ENCODE measurements around the gene SLC17A9. TPM values are rescaled to one million over a fixed set of nuclear protein-coding genes. Genes with fewer than 3 reads are reported as not detected.

Gene SLC17A9
- total and polyA plus RNA-seq, 2 experiments from 2014 or later: 32.0 to 39.3 TPM

DNA sequence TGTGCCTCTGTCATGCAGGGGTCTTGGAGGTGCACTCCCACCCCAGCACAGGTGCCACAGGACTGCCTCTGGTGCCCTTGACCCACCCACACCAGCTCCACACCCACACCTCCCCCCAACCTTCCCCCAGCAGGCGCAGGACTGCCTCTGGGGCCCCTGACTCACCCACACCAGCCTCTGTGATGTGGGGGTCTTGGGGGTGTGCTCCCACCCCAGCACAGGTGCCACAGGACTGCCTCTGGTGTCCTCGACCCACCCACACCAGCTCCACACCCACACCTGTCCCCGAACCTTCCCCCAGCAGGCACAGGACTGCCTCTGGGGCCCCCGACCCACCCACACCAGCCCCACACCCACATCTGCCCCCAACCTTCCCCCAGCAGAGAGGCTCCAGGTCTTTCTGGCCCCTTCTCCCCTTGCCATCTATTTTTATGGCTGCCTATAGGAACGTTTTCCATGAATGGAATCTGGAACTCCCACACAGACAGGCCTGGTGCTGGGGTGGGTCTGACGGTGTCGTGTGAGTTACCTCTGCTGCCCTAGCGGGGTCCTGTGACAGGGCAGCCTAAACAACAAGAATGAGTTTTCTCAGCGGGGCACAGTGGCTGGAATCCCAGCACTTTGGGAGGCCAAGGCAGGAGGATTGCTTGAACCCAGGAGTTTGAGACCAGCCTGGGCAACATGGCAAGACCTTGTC is 23.5 kb downstream of the SLC17A9 start:
- H3K79me2 ChIP-seq (replicated peaks; ENCODE audit: insufficient read depth): no peaks in the 10 kb centered on the region
- Mint-ChIP-seq H3K27ac (no peak overlapping the region), H3K4me3 (no peak overlapping the region), H3K9me3 (peaks cover 2% of the 10 kb centered on the region; the same call in 2 of the 3 replicates), H3K4me1 (peaks cover 46% of the 10 kb centered on the region), H3K36me3 (ENCODE audit: low read depth) (no peaks in the 10 kb centered on the region; the same call in 2 of the 3 replicates), H3K27me3 (ENCODE audit: insufficient read depth, low read depth, poor library complexity) (peaks cover 53% of the 10 kb centered on the region)
- no peaks in the 10 kb centered on the region for H3K36me3 ChIP-seq (ENCODE audit: insufficient read depth)
- no peaks in the 10 kb centered on the region for H4K20me1 ChIP-seq (replicated peaks; ENCODE audit: insufficient read depth)
- no peaks in the 10 kb centered on the region for H3K9me2 ChIP-seq (ENCODE audit: insufficient read depth)
- H3K4me1 ChIP-seq (ENCODE audit: insufficient read depth): peaks cover 52% of the 10 kb centered on the region
- H3K4me2 ChIP-seq: no peak overlapping the region
- DNase-seq (ENCODE audit: low spot score) (no peak), ATAC-seq (no peak)
- H3K27me3 ChIP-seq (ENCODE audit: insufficient read depth): peaks cover 28% of the 10 kb centered on the region
- no peak overlapping the region for H3K4me3 ChIP-seq
- H3K27ac ChIP-seq (ENCODE audit: low read depth): no peak overlapping the region
- H2AFZ ChIP-seq: no peak overlapping the region
- peaks cover 13% of the 10 kb centered on the region; the same call in 1 of the 2 replicates for H3F3A ChIP-seq (replicated peaks; ENCODE audit: low read depth)
- no peak for TF ChIP-seq EZH2 (IDR thresholded peaks at IDR 0.05; ENCODE audit: low read depth, unreplicated experiment)
- no peak for TF ChIP-seq STAT1 (IDR thresholded peaks at IDR 0.05; ENCODE audit: unreplicated experiment)
- TF ChIP-seq, protein P1, sequence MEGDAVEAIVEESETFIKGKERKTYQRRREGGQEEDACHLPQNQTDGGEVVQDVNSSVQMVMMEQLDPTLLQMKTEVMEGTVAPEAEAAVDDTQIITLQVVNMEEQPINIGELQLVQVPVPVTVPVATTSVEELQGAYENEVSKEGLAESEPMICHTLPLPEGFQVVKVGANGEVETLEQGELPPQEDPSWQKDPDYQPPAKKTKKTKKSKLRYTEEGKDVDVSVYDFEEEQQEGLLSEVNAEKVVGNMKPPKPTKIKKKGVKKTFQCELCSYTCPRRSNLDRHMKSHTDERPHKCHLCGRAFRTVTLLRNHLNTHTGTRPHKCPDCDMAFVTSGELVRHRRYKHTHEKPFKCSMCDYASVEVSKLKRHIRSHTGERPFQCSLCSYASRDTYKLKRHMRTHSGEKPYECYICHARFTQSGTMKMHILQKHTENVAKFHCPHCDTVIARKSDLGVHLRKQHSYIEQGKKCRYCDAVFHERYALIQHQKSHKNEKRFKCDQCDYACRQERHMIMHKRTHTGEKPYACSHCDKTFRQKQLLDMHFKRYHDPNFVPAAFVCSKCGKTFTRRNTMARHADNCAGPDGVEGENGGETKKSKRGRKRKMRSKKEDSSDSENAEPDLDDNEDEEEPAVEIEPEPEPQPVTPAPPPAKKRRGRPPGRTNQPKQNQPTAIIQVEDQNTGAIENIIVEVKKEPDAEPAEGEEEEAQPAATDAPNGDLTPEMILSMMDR (conservative IDR thresholded peaks at IDR 0.05; ENCODE audit: low read depth in 2 of 2): no peak

DNA sequence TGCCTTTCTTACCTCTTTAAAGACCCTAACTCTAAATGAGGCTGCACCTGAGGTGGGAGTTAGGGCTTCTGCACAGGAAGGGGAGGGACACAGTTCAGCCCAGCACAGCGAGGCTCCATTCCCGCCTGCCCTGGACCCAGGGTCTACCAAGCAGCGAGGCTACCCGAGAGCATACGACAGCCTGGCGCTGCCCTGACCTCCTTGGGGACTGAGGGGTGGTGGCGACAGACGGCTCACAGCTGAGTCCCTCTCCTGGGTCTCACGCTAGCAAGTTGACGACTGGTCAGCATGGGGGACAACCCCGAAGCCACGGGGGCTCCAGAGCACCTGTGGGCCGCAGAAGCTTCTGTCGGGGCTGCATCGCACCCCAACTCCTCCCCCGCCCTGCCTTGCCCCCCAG is 24.4 kb downstream of the SLC17A9 start:
- Histone ChIP-seq H3K27me3 (ENCODE audit: insufficient read depth) (peaks cover 28% of the 10 kb centered on the region), H4K20me1 (replicated peaks; ENCODE audit: insufficient read depth) (no peaks in the 10 kb centered on the region), H3K79me2 (replicated peaks; ENCODE audit: insufficient read depth) (no peaks in the 10 kb centered on the region), H3K4me1 (ENCODE audit: insufficient read depth) (peaks cover 52% of the 10 kb centered on the region), H3K4me3 (no peak overlapping the region), H3K4me2 (no peak overlapping the region), H2AFZ (no peak overlapping the region), H3K27ac (ENCODE audit: low read depth) (no peak overlapping the region), H3K9me2 (ENCODE audit: insufficient read depth) (no peaks in the 10 kb centered on the region), H3K36me3 (ENCODE audit: insufficient read depth) (no peaks in the 10 kb centered on the region), H3F3A (replicated peaks; ENCODE audit: low read depth) (0 out of 2 replicates have a peak, but pooled peaks cover 11% of the 10 kb centered on the region)
- no peaks in the 10 kb centered on the region; the same call in 2 of the 3 replicates for H3K36me3 Mint-ChIP-seq (ENCODE audit: low read depth)
- no peak overlapping the region for H3K27ac Mint-ChIP-seq
- H3K27me3 Mint-ChIP-seq (ENCODE audit: insufficient read depth, low read depth, poor library complexity): peaks cover 47% of the 10 kb centered on the region
- no peak for ATAC-seq
- peaks cover 43% of the 10 kb centered on the region for H3K4me1 Mint-ChIP-seq
- peaks cover 2% of the 10 kb centered on the region; the same call in 1 of the 3 replicates for H3K9me3 Mint-ChIP-seq
- DNase-seq (ENCODE audit: low spot score): no peak
- H3K4me3 Mint-ChIP-seq: no peak overlapping the region
- no peak for TF ChIP-seq STAT1 (IDR thresholded peaks at IDR 0.05; ENCODE audit: unreplicated experiment)
- TF ChIP-seq, protein P2, sequence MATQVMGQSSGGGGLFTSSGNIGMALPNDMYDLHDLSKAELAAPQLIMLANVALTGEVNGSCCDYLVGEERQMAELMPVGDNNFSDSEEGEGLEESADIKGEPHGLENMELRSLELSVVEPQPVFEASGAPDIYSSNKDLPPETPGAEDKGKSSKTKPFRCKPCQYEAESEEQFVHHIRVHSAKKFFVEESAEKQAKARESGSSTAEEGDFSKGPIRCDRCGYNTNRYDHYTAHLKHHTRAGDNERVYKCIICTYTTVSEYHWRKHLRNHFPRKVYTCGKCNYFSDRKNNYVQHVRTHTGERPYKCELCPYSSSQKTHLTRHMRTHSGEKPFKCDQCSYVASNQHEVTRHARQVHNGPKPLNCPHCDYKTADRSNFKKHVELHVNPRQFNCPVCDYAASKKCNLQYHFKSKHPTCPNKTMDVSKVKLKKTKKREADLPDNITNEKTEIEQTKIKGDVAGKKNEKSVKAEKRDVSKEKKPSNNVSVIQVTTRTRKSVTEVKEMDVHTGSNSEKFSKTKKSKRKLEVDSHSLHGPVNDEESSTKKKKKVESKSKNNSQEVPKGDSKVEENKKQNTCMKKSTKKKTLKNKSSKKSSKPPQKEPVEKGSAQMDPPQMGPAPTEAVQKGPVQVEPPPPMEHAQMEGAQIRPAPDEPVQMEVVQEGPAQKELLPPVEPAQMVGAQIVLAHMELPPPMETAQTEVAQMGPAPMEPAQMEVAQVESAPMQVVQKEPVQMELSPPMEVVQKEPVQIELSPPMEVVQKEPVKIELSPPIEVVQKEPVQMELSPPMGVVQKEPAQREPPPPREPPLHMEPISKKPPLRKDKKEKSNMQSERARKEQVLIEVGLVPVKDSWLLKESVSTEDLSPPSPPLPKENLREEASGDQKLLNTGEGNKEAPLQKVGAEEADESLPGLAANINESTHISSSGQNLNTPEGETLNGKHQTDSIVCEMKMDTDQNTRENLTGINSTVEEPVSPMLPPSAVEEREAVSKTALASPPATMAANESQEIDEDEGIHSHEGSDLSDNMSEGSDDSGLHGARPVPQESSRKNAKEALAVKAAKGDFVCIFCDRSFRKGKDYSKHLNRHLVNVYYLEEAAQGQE (IDR thresholded peaks at IDR 0.05; ENCODE audit: unreplicated experiment): no peak
- TF ChIP-seq EZH2phosphoT487 (IDR thresholded peaks at IDR 0.05; ENCODE audit: unreplicated experiment): no peak
- TF ChIP-seq, protein P3, sequence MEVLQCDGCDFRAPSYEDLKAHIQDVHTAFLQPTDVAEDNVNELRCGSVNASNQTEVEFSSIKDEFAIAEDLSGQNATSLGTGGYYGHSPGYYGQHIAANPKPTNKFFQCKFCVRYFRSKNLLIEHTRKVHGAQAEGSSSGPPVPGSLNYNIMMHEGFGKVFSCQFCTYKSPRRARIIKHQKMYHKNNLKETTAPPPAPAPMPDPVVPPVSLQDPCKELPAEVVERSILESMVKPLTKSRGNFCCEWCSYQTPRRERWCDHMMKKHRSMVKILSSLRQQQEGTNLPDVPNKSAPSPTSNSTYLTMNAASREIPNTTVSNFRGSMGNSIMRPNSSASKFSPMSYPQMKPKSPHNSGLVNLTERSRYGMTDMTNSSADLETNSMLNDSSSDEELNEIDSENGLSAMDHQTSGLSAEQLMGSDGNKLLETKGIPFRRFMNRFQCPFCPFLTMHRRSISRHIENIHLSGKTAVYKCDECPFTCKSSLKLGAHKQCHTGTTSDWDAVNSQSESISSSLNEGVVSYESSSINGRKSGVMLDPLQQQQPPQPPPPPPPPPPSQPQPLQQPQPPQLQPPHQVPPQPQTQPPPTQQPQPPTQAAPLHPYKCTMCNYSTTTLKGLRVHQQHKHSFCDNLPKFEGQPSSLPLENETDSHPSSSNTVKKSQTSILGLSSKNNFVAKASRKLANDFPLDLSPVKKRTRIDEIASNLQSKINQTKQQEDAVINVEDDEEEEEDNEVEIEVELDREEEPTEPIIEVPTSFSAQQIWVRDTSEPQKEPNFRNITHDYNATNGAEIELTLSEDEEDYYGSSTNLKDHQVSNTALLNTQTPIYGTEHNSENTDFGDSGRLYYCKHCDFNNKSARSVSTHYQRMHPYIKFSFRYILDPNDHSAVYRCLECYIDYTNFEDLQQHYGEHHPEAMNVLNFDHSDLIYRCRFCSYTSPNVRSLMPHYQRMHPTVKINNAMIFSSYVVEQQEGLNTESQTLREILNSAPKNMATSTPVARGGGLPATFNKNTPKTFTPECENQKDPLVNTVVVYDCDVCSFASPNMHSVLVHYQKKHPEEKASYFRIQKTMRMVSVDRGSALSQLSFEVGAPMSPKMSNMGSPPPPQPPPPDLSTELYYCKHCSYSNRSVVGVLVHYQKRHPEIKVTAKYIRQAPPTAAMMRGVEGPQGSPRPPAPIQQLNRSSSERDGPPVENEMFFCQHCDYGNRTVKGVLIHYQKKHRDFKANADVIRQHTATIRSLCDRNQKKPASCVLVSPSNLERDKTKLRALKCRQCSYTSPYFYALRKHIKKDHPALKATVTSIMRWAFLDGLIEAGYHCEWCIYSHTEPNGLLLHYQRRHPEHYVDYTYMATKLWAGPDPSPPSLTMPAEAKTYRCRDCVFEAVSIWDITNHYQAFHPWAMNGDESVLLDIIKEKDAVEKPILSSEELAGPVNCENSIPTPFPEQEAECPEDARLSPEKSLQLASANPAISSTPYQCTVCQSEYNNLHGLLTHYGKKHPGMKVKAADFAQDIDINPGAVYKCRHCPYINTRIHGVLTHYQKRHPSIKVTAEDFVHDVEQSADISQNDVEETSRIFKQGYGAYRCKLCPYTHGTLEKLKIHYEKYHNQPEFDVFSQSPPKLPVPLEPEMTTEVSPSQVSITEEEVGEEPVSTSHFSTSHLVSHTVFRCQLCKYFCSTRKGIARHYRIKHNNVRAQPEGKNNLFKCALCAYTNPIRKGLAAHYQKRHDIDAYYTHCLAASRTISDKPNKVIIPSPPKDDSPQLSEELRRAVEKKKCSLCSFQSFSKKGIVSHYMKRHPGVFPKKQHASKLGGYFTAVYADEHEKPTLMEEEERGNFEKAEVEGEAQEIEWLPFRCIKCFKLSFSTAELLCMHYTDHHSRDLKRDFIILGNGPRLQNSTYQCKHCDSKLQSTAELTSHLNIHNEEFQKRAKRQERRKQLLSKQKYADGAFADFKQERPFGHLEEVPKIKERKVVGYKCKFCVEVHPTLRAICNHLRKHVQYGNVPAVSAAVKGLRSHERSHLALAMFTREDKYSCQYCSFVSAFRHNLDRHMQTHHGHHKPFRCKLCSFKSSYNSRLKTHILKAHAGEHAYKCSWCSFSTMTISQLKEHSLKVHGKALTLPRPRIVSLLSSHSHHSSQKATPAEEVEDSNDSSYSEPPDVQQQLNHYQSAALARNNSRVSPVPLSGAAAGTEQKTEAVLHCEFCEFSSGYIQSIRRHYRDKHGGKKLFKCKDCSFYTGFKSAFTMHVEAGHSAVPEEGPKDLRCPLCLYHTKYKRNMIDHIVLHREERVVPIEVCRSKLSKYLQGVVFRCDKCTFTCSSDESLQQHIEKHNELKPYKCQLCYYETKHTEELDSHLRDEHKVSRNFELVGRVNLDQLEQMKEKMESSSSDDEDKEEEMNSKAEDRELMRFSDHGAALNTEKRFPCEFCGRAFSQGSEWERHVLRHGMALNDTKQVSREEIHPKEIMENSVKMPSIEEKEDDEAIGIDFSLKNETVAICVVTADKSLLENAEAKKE (CRISPR knock-in tag; IDR thresholded peaks at IDR 0.05): no peak
- no peak for TF ChIP-seq CREB1 (CRISPR knock-in tag; IDR thresholded peaks at IDR 0.05; ENCODE audit: low read depth)
- no peak for TF ChIP-seq JUNB (IDR thresholded peaks at IDR 0.05; ENCODE audit: unreplicated experiment)
- no peak for TF ChIP-seq NANOG (IDR thresholded peaks at IDR 0.05; ENCODE audit: borderline replicate concordance)
- no peak for TF ChIP-seq POLR2AphosphoS5 (IDR thresholded peaks at IDR 0.05; ENCODE audit: low read depth)
